ENCODE data around the gene TEKTIP1.

TEKTIP1 gene

DNA sequence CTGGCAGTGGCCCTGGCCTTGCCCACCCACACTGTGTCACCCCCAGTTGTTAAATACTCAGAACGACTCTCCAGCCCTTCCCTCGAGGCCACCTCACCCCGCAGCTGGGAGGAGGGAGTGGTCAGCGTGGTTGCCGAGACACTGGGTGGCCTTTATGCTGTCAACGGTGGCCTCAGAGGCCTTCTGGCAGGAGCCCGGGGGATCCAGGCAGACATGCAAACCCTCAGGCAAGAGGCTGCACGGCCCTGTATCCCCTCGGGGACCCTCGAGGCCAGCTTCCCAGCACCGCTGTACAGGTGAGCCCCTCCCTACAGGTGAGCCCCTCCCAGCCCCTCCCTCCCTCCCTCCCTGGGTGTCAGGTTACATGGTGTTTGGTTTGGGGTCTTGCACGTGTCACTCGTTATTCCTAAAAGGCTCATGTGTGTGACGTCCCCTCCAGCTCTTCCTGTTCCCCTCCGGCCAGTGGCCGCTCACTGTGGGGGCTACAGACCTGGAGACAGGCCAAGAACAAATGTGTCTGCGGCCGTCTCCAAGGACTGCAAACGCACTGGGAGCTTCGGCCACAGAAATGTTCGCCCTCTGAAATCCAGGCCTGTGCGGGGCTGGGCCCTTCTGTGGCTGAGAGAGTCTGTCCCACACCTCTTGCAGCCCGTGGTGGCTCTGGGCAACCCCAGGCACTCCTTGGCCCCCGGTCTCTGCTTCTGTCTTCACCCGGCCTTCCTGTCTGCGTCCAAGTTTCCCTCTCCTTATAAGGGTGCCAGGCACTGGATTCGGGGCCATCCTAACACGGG, at the start of gene TEKTIP1:
Gene TEKTIP1, plus strand, starts transcription at position 210 of the 791 bp plus-strand sequence. Its CDS starts 4 bp downstream, at position 214.
- H3K4me3 ChIP-seq (ENCODE audit: low read depth, low read length): no peak within 1 kb of the TSS
- DNase-seq (ENCODE audit: low read depth): no peak

DNA sequence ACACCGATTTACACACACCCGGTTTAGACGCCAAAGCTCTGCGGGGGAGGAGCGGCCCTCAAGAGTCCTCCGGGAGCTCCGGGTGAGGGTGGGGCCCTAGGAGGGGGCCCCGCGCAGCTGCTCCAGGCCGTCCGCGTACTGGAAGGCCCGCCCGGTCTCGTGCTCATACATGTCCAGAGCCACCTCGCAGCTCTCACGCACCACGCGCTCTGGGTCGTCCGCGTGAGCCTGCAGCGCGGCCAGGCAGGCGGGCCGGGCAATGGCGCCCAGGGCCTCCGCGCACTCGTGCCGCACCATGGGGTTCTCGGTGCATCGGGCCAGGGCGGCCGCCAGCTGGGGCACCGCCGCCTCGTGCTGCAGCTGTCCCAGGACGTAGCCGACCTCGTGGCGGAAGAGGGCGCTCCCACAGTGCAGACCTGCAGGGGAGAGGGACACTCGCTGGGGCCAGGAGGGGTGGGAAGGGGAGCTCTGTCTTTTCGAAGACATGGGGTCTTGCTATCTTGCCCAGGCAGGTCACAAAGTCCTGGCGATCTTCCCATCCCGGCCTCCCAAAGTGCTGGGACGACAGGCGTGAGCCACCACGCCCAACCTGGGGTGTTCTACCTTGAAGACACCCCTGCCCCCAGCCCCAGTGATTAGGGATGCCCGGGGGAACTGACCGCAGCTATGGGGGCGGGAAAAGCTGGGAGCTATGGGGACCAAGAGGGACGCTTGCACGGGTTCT, 47.4 kb upstream of the TEKTIP1 start:
- no peak overlapping the region for H3K4me3 ChIP-seq (ENCODE audit: low read depth, low read length)
- DNase-seq (ENCODE audit: low read depth): no peak

GRCh38 chr19:3492131-3492839, 46.7 kb upstream of the TEKTIP1 start:
- DNase-seq (ENCODE audit: low read depth): no peak
- H3K4me3 ChIP-seq (ENCODE audit: low read depth, low read length): no peak overlapping the region

DNA sequence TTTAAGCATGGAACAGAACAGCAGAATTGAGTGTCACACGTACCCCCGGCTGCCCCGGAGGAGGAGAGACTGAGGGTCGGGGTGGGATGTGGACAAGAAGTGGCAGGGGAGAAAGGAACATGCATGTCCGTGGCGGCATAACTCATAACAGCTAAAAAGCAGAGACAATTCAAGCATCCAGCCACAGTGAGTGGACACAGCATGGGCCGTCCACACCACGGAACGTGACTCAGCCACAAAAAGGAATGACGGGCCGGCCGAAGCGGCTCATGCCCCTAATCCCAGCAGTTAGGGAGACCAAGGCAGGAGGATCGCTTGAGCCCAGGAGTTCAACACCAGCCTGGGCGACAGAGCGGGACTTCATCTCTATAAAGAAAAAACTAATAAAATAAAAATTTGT, 46.1 kb upstream of the TEKTIP1 start:
- no peak for DNase-seq (ENCODE audit: low read depth)
- no peak overlapping the region for H3K4me3 ChIP-seq (ENCODE audit: low read depth, low read length)

GRCh38 chr19:3493651-3494050, 45.3 kb upstream of the TEKTIP1 start:
- no peak overlapping the region for H3K4me3 ChIP-seq (ENCODE audit: low read depth, low read length)
- no peak for DNase-seq (ENCODE audit: low read depth)

DNA sequence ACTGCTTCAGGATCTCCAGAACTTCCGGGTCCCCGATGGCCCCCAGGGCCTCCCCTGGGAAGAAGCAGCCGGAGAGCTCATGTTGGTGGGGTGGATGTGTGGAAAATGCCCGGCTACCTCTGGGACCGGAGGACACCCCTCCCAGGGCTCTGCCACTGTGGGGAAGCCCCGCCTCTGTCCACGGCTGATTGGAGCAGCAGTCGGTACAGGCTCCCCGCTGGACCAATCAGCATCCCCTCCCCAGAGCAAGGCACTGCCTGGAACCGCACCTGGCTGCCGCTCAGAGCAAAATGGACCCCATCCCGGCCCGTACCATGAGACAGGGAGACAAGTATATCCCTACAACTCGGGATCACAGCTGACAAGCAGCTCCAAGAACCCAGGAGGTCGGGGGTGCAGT, 44.9 kb upstream of the TEKTIP1 start:
- no peak for DNase-seq (ENCODE audit: low read depth)
- no peak overlapping the region for H3K4me3 ChIP-seq (ENCODE audit: low read depth, low read length)

DNA sequence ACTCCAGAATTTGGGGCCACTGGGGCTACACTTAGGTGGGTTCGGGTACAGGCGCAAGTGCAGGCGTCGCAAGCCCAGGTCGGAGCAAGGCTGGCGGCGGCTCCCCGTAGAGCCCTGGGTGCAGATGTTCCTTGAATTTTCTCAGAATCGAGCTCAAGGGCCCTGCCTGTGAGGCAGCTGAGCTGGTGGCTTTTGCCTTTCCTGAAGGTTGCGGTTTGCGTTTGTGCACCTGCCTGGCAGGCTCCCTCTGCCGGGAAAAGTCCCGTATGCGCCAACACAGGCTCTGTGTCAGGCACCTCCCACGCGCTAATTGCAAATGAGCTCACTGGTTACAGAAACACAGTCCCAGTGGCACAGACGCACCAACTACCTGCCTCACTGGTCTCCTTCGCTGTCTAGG, 44.4 kb upstream of the TEKTIP1 start:
- H3K4me3 ChIP-seq (ENCODE audit: low read depth, low read length): no peak overlapping the region
- DNase-seq (ENCODE audit: low read depth): no peak

GRCh38 chr19:3496392-3497273, 42.3 kb upstream of the TEKTIP1 start:
- DNase-seq (ENCODE audit: low read depth): no peak
- H3K4me3 ChIP-seq (ENCODE audit: low read depth, low read length): no peak overlapping the region

- no peak overlapping the region for H3K4me3 ChIP-seq (ENCODE audit: low read depth, low read length)
- no peak for DNase-seq (ENCODE audit: low read depth)
Observed at GRCh38 chr19:3497757-3498520, 41.0 kb upstream of the TEKTIP1 start.

DNA sequence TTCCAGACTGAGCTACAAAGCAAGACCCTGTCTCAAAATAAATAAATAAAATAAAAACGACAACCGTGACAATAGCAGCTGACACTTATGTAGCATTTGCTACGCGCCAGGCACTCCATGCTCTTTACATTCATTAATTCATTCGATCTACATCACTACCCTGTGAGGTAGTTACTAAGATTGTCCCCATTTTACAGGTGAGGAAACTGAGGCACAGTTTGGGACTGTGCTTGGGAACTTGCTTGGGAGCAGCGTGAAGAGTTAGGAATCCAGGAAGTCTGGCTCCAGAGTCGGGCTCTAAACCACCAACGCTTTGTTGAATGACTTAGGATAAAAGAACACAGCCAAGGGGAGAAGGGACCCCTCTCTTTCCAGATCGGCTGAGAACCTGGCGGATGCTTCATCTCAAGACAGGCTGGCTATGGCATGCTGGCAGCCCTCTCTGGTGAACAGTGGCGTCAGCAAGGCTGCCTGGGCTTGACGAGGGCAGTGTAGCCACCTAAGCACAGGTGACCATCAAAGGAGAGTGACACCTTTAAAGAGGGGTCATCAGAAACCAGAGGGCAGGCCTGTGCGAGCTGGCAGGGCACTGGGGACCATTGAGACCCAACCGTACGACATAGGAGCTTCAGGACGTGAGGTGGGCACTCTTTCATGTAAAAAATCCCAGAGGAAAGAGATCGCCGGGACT, 39.1 kb upstream of the TEKTIP1 start:
- DNase-seq (ENCODE audit: low read depth): no peak
- H3K4me3 ChIP-seq (ENCODE audit: low read depth, low read length): peak overlapping the region; percentile 96

GRCh38 chr19:3500429-3501101, 38.4 kb upstream of the TEKTIP1 start, which contains the start of gene DOHH:
Gene DOHH (minus strand): TSS chr19:3500674. CDS start chr19:3496814, 3,860 bp downstream.
- peak; percentile 87 for DNase-seq (ENCODE audit: low read depth)
- peak within 1 kb of the TSS; percentile 96 for H3K4me3 ChIP-seq (ENCODE audit: low read depth, low read length)

DNA sequence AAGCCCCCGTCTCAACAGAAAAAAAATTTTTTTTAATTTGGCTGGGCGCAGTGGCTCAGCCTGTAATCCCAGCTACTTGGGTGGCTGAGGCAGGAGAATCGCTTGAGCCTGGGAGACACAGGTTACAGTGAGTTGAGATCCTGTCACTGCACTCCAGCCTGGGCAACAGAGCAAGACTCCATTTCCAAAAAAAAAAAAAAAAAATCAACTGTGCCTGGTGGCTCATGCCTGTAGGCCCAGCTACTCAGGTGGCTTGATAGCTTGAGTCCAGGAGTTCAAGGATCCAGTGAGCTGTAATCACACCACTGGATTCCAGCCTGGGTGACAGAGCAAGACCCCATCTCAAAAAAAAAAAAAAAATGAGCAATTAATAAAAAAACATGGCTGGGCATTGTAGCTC, 37.2 kb upstream of the TEKTIP1 start:
- no peak overlapping the region for H3K4me3 ChIP-seq (ENCODE audit: low read depth, low read length)
- no peak for DNase-seq (ENCODE audit: low read depth)

DNA sequence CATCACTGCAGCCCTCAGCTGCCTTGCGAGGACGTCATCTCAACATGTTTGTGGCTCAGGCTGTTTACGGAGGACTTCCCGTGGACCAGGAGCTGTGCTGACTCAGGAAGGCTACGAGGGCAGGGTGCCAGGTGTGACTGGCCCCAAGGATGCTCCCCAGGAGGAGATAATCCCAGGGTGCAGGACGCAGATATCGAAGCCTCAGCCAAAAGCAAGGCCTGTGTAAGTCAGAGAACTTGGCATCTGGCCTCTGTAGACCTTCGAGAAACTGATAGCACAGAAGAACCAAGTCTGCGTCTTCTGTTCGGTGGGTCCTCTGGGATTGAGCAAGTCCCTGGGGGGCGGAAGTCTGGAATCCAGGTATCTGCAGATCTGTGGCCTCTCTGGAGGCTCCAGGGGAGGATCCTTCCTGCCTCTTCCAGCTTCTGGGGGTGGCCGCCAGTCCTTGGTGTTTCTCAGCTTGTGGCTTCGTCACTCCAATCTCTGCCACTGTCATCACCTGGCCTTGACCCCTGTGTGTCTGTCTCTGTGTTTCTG, 35.9 kb upstream of the TEKTIP1 start:
- DNase-seq (ENCODE audit: low read depth): no peak
- H3K4me3 ChIP-seq (ENCODE audit: low read depth, low read length): no peak overlapping the region

DNA sequence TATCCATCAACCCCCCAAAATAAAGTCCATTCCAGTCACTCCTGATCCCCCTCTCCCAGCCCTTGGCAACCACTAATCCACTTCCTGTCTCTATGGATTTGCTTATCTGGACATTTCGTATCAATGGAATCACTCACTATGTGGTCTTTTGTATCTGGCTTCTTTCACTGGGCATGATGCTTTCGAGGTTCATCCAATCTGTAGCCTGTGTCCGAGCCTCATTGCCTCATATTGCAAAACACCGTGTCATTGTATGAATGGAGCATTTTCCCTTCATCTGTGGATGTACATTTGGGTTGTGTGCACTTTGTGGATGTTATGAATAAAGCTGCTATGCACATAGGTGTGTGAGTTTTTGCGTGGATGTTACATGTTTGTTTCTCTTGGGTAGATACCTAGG, 34.2 kb upstream of the TEKTIP1 start:
- no peak overlapping the region for H3K4me3 ChIP-seq (ENCODE audit: low read depth, low read length)
- DNase-seq (ENCODE audit: low read depth): no peak

DNA sequence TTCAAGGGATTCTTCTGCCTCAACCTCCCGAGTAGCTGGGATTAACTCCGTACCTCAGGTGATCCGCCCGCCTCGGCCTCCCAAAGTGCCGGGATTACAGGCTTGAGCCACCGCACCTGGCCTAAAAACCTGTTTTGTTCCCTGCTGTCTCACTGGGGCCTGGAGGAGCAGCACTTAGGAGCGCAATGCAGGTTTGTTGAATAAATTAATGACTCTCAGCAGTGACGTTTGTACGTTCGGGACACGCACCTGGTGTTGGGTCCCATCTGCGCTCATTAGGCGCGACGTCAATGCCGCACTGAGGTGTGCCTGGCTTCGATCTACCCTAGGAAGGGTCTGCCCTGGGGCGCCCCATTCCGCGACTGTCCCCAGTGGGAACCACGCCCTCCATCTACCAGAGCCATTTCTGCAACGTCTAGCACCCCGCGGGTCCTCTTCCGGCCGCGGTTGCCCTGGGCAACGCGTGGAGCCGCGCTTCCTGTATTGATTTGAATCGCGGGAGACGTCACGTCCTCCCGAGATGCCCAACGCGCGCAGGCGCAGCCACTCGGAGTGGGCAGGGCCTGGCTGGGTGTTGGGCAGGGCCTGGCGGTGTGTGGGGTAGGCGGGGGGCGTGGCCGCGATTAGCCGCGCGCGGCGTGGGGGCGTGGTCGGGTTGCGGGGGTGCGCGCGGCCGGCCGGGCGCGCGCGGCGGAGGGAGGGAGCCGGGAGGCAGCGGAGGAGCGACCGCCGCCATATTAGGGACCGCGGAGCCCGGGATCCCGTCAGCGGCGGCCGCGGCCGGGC, 33.2 kb upstream of the TEKTIP1 start, which contains the start of gene FZR1:
Gene FZR1, plus strand, starts transcription at position 714 of the 786 bp plus-strand sequence. CDS start 16,679 bp downstream, outside the sequence.
- DNase-seq (ENCODE audit: low read depth): peak; percentile 92

More for the DNA sequence above, 33.2 kb upstream of the TEKTIP1 start, which contains the start of gene FZR1:
- peak within 1 kb of the TSS; percentile 86 for H3K4me3 ChIP-seq (ENCODE audit: low read depth, low read length)
